ENCODE results near the gene F12.
A peak's percentile ranks its signal among the peaks of the same experiment; 100 is the strongest.

Gene F12

GRCh38 chr5:177455036-177455660 lies 45.8 kb upstream of the F12 start:
- WGBS, result under 1% methylated on average over 54 of the region's 80 CpGs
- no peak overlapping the region for H2BK120ac ChIP-seq (ENCODE audit: low read depth, low read length)
- peaks cover 33% of the 10 kb centered on the region for H3K4me1 ChIP-seq (ENCODE audit: control insufficient read depth, insufficient read depth, low read depth, low read length)
- H3K9ac ChIP-seq (ENCODE audit: low read length), result peak overlapping the region; percentile 58
- peak overlapping the region; percentile 64 for H2AFZ ChIP-seq (ENCODE audit: low read depth, low read length)
- H3K4ac ChIP-seq (ENCODE audit: low read depth in 1 of 2, low read length in 2 of 2), result peak overlapping the region in 1 of 2 experiments; percentile 53
- H3K27ac ChIP-seq (ENCODE audit: low read length, poor library complexity, severe bottlenecking), result no peak overlapping the region
- H4K91ac ChIP-seq (ENCODE audit: low read length), result peak overlapping the region; percentile 18
- H2AK5ac ChIP-seq (ENCODE audit: low read length, severe bottlenecking), result no peak overlapping the region
- H3K14ac ChIP-seq (ENCODE audit: low read length in 2 of 2), result peak overlapping the region in 1 of 2 experiments; percentile 44
- peak overlapping the region; percentile 55 to 71 for H3K4me3 ChIP-seq (ENCODE audit: insufficient read depth in 1 of 2, low read depth in 1 of 2, low read length in 2 of 2)
- DNase-seq, result peak; percentile 70
- H3K23ac ChIP-seq (ENCODE audit: low read length in 2 of 2), result no peak overlapping the region
- H3K27me3 ChIP-seq (ENCODE audit: control insufficient read depth in 1 of 2, insufficient read depth in 1 of 2, low read length in 2 of 2), result no peaks in the 10 kb centered on the region
- no peak overlapping the region for H2BK12ac ChIP-seq (ENCODE audit: low read length in 2 of 2)
- no peak overlapping the region for H2BK5ac ChIP-seq (ENCODE audit: low read depth, low read length, poor library complexity, severe bottlenecking)
- H3K79me1 ChIP-seq (replicated peaks; ENCODE audit: low read length, poor library complexity, severe bottlenecking), result peaks cover 13% of the 10 kb centered on the region
- peak overlapping the region; percentile 7 for H2BK15ac ChIP-seq (ENCODE audit: low read depth, poor library complexity, severe bottlenecking)
- peak overlapping the region; percentile 35 for H4K8ac ChIP-seq (ENCODE audit: low read length)
- H3K4me2 ChIP-seq (ENCODE audit: low read length, poor library complexity, severe bottlenecking), result peak overlapping the region; percentile 93
- peak overlapping the region in 1 of 2 experiments; percentile 79 for H3K18ac ChIP-seq (ENCODE audit: low read depth in 1 of 2, low read length in 2 of 2)
- peaks cover 35 to 58% of the 10 kb centered on the region in 2 experiments for H3K36me3 ChIP-seq (ENCODE audit: control insufficient read depth in 1 of 2, insufficient read depth in 2 of 2, low read depth in 1 of 2, low read length in 2 of 2)
- H3K9me3 ChIP-seq (ENCODE audit: control insufficient read depth, low read length), result no peaks in the 10 kb centered on the region

- Histone ChIP-seq H3K23ac (ENCODE audit: low read length in 2 of 2) (no peak overlapping the region), H2BK12ac (ENCODE audit: low read length in 2 of 2) (no peak overlapping the region), H3K4me3 (ENCODE audit: insufficient read depth in 1 of 2, low read depth in 1 of 2, low read length in 2 of 2) (peak overlapping the region; percentile 55 to 71), H3K79me1 (replicated peaks; ENCODE audit: low read length, poor library complexity, severe bottlenecking) (peaks cover 16% of the 10 kb centered on the region), H4K91ac (ENCODE audit: low read length) (no peak overlapping the region), H2BK5ac (ENCODE audit: low read depth, low read length, poor library complexity, severe bottlenecking) (no peak overlapping the region), H2AK5ac (ENCODE audit: low read length, severe bottlenecking) (no peak overlapping the region), H3K18ac (ENCODE audit: low read depth in 1 of 2, low read length in 2 of 2) (peak overlapping the region in 1 of 2 experiments; percentile 79), H3K4me2 (ENCODE audit: low read length, poor library complexity, severe bottlenecking) (peak overlapping the region; percentile 93), H3K9me3 (ENCODE audit: control insufficient read depth, low read length) (no peaks in the 10 kb centered on the region), H3K14ac (ENCODE audit: low read length in 2 of 2) (peak overlapping the region in 1 of 2 experiments; percentile 14), H3K27ac (ENCODE audit: low read length, poor library complexity, severe bottlenecking) (no peak overlapping the region), H3K27me3 (ENCODE audit: control insufficient read depth in 1 of 2, insufficient read depth in 1 of 2, low read length in 2 of 2) (no peaks in the 10 kb centered on the region), H3K4me1 (ENCODE audit: control insufficient read depth, insufficient read depth, low read depth, low read length) (peaks cover 35% of the 10 kb centered on the region), H3K36me3 (ENCODE audit: control insufficient read depth in 1 of 2, insufficient read depth in 2 of 2, low read depth in 1 of 2, low read length in 2 of 2) (peaks cover 30 to 56% of the 10 kb centered on the region in 2 experiments), H3K4ac (ENCODE audit: low read depth in 1 of 2, low read length in 2 of 2) (no peak overlapping the region), H4K8ac (ENCODE audit: low read length) (no peak overlapping the region), H2AFZ (ENCODE audit: low read depth, low read length) (peak overlapping the region; percentile 64), H2BK120ac (ENCODE audit: low read depth, low read length) (no peak overlapping the region), H2BK15ac (ENCODE audit: low read depth, poor library complexity, severe bottlenecking) (peak overlapping the region; percentile 45), H3K9ac (ENCODE audit: low read length) (peak overlapping the region; percentile 74)
- WGBS, result 1% methylated on average over 54 of the region's 84 CpGs
- DNase-seq, result peak; percentile 84
Observed at GRCh38 chr5:177454397-177455035, 45.2 kb upstream of the F12 start.

- WGBS, result 14% methylated on average over 27 of the region's 31 CpGs
- no peak for DNase-seq
- H3K27me3 ChIP-seq (ENCODE audit: control insufficient read depth in 1 of 2, insufficient read depth in 1 of 2, low read length in 2 of 2), result no peaks in the 10 kb centered on the region
- no peak overlapping the region for H2BK120ac ChIP-seq (ENCODE audit: low read depth, low read length)
- no peak overlapping the region for H2BK12ac ChIP-seq (ENCODE audit: low read length in 2 of 2)
- peak overlapping the region; percentile 8 for H2AK5ac ChIP-seq (ENCODE audit: low read length, severe bottlenecking)
- no peak overlapping the region for H2BK15ac ChIP-seq (ENCODE audit: low read depth, poor library complexity, severe bottlenecking)
- no peak overlapping the region for H3K4ac ChIP-seq (ENCODE audit: low read depth in 1 of 2, low read length in 2 of 2)
- peak overlapping the region in 1 of 2 experiments; percentile 69 for H3K14ac ChIP-seq (ENCODE audit: low read length in 2 of 2)
- H2BK5ac ChIP-seq (ENCODE audit: low read depth, low read length, poor library complexity, severe bottlenecking), result no peak overlapping the region
- peak overlapping the region; percentile 72 for H3K4me2 ChIP-seq (ENCODE audit: low read length, poor library complexity, severe bottlenecking)
- peak overlapping the region; percentile 74 for H3K9ac ChIP-seq (ENCODE audit: low read length)
- no peak overlapping the region for H4K91ac ChIP-seq (ENCODE audit: low read length)
- H3K9me3 ChIP-seq (ENCODE audit: control insufficient read depth, low read length), result no peaks in the 10 kb centered on the region
- no peak overlapping the region for H3K27ac ChIP-seq (ENCODE audit: low read length, poor library complexity, severe bottlenecking)
- H3K36me3 ChIP-seq (ENCODE audit: control insufficient read depth in 1 of 2, insufficient read depth in 2 of 2, low read depth in 1 of 2, low read length in 2 of 2), result peaks cover 24 to 52% of the 10 kb centered on the region in 2 experiments
- no peak overlapping the region for H2AFZ ChIP-seq (ENCODE audit: low read depth, low read length)
- H3K18ac ChIP-seq (ENCODE audit: low read depth in 1 of 2, low read length in 2 of 2), result peak overlapping the region in 1 of 2 experiments; percentile 31
- H3K79me1 ChIP-seq (replicated peaks; ENCODE audit: low read length, poor library complexity, severe bottlenecking), result peaks cover 20% of the 10 kb centered on the region
- peaks cover 40% of the 10 kb centered on the region for H3K4me1 ChIP-seq (ENCODE audit: control insufficient read depth, insufficient read depth, low read depth, low read length)
- peak overlapping the region; percentile 7 to 69 for H3K4me3 ChIP-seq (ENCODE audit: insufficient read depth in 1 of 2, low read depth in 1 of 2, low read length in 2 of 2)
- H4K8ac ChIP-seq (ENCODE audit: low read length), result no peak overlapping the region
- H3K23ac ChIP-seq (ENCODE audit: low read length in 2 of 2), result no peak overlapping the region
Observed at GRCh38 chr5:177453852-177454396, 44.6 kb upstream of the F12 start.
